Testis (tissue), 3 donors: ENCODE data around the gene EDN2. TPM values are rescaled to one million over a fixed set of nuclear protein-coding genes. Genes with fewer than 3 reads are reported as not detected.

Experiments used
- DNase-seq: peaks from one replicate; pipeline ENCODE4 v3.0.0-alpha.2; 2019
- H3K27ac ChIP-seq, 2 donors: fragments of 200-600 bp; sonication (generic); one replicate each; pipeline ENCODE4 v1.5.1; 2019
- H3K27me3 ChIP-seq: fragments of 200-600 bp; sonication (generic); one replicate; pipeline ENCODE4 v1.5.1; 2019
- H3K36me3 ChIP-seq: fragments of 200-600 bp; sonication (generic); one replicate; pipeline ENCODE4 v1.5.1; 2017; ENCODE audit warnings: low read depth; ENCODE audit errors: missing control alignments
- H3K4me1 ChIP-seq: fragments of 200-600 bp; sonication (generic); one replicate; pipeline ENCODE4 v1.5.1; 2019
- H3K4me3 ChIP-seq, 2 donors: fragments of 200-600 bp; sonication (generic); one replicate each; pipeline ENCODE4 v1.5.1; 2017 to 2019
- H3K9me3 ChIP-seq: fragments of 200-600 bp; sonication (generic); one replicate; pipeline ENCODE4 v1.5.1; 2017
- POLR2A ChIP-seq: fragments of 450-650 bp; IDR thresholded peaks from one replicate; pipeline ENCODE4 v1.6.1; 2017; ENCODE audit warnings: antibody characterized with exemption, mild to moderate bottlenecking, moderate library complexity
- WGBS, 2 donors: methylation state at CpG; one replicate each; pipeline ENCODE4 v1.1.5; 2018; 5-methylcytosine and 5-hydroxymethylcytosine counted together
- intact Hi-C: fragments of 100-400 bp; cut with DNase I; formaldehyde crosslinking; loops from one replicate; pipeline ENCODE4 v1.15.1; 2023; ENCODE audit warnings: low total_unique reads
- polyA plus RNA-seq: library from polyadenylated mRNA; stranded (reverse); fragments of 350-450 nt; fragmentation: Illumina TruSeq; extraction: RNeasy Lipid Tissue Mini Kit (QIAGEN cat#74804); gene quantifications from one replicate; pipeline ENCODE4 v1.2.3, GENCODE V29; 2014; ENCODE audit warnings: low read depth, low replicate concordance; ENCODE audit not compliant: insufficient read depth
- total RNA-seq, 2 donors: library from RNA; depleted of rRNA; stranded (reverse); fragments of >200 nt; gene quantifications; one replicate each; pipeline ENCODE4 v1.2.3, GENCODE V29; 2016
- TF ChIP-seq, protein P1 (sequence below), 3 experiments: fragments of 450-650 bp in 2 of 3; fragments of 200-600 bp in 1 of 3; sonication (generic) in 1 of 3; IDR thresholded peaks; one replicate each; pipeline ENCODE4 v1.5.1; 2016 to 2019; ENCODE audit warnings: antibody characterized with exemption in 3 of 3, mild to moderate bottlenecking in 2 of 3, moderate library complexity in 1 of 3

The EDN2 gene
- total and polyA plus RNA-seq, 3 donors from 2014 or later: not detected

- no peak overlapping the region for H3K4me3 ChIP-seq
- H3K4me1 ChIP-seq: no peaks in the 10 kb centered on the region
- TF ChIP-seq, protein P1, sequence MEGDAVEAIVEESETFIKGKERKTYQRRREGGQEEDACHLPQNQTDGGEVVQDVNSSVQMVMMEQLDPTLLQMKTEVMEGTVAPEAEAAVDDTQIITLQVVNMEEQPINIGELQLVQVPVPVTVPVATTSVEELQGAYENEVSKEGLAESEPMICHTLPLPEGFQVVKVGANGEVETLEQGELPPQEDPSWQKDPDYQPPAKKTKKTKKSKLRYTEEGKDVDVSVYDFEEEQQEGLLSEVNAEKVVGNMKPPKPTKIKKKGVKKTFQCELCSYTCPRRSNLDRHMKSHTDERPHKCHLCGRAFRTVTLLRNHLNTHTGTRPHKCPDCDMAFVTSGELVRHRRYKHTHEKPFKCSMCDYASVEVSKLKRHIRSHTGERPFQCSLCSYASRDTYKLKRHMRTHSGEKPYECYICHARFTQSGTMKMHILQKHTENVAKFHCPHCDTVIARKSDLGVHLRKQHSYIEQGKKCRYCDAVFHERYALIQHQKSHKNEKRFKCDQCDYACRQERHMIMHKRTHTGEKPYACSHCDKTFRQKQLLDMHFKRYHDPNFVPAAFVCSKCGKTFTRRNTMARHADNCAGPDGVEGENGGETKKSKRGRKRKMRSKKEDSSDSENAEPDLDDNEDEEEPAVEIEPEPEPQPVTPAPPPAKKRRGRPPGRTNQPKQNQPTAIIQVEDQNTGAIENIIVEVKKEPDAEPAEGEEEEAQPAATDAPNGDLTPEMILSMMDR (IDR thresholded peaks at IDR 0.05): no peak
- TF ChIP-seq POLR2A: no peak
- H3K9me3 ChIP-seq: no peaks in the 10 kb centered on the region
- DNase-seq: no peak
- H3K27ac ChIP-seq: no peak overlapping the region
- intact Hi-C loops: no loop called here
- H3K36me3 ChIP-seq: no peaks in the 10 kb centered on the region
- WGBS, 2 donors: 90 to 95% methylated on average over 4 of the region's 4 CpGs
- no peaks in the 10 kb centered on the region for H3K27me3 ChIP-seq
Observed at GRCh38 chr1:41440321-41441085, 44.0 kb downstream of the EDN2 start.

GRCh38 chr1:41439234-41439633 lies 45.2 kb downstream of the EDN2 start:
- intact Hi-C loops: no loop called here

DNA sequence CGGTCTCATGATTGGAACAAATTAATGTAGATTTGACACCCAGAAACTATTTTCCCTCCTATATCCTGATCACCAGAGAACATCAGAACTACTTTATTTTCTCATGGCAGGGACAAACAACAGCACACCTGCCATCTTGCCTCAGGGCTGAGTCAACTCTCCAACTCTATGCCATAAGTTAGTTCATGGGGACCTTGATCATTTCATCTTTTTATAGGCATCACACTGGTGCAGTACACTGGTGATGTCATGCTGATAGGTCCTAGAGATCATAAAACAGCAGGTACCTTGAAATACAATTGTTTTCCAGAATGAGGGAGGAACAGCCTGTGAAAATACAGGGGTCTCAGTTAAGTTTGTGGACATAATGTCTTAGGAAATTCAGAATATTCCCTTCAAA lies 45.8 kb downstream of the EDN2 start:
- no peaks in the 10 kb centered on the region for H3K9me3 ChIP-seq
- H3K4me3 ChIP-seq: no peak overlapping the region
- H3K36me3 ChIP-seq: no peaks in the 10 kb centered on the region
- DNase-seq: no peak
- no peaks in the 10 kb centered on the region for H3K4me1 ChIP-seq
- no peak overlapping the region for H3K27ac ChIP-seq
- intact Hi-C loops: no loop called here
- 96 to 100% methylated on average over 1 of the region's 1 CpG for WGBS, 2 donors
- TF ChIP-seq POLR2A: no peak
- TF ChIP-seq, protein P1 (IDR thresholded peaks at IDR 0.05): no peak
- no peaks in the 10 kb centered on the region for H3K27me3 ChIP-seq

More at GRCh38 chr1:41439234-41439633, 45.2 kb downstream of the EDN2 start:
- Histone ChIP-seq H3K36me3 (no peaks in the 10 kb centered on the region), H3K9me3 (no peaks in the 10 kb centered on the region), H3K27me3 (no peaks in the 10 kb centered on the region), H3K4me1 (no peaks in the 10 kb centered on the region), H3K27ac (no peak overlapping the region), H3K4me3 (no peak overlapping the region)
- no peak for DNase-seq
- 75% methylated on average over 6 of the region's 6 CpGs for WGBS, 2 donors
- TF ChIP-seq POLR2A: no peak
- TF ChIP-seq, protein P1 (IDR thresholded peaks at IDR 0.05): no peak

DNA sequence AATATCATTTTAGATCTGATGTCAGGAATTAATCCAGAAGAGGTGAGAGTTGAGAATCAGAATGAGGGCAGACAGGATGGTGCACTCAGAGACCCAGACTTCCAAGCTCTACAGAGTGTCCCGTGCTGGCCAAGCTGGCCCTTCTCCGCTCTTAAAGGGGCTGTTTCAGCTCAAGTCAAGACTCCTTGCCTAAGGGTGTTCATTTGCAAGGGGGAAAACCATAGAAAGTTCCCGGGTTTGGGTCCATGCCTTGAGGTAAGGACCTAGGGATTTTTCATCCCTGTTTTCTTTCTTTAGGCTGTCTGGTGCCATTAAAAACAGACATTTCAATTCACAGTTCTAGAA lies 47.5 kb downstream of the EDN2 start:
- DNase-seq: no peak
- intact Hi-C loops: no loop called here
- peaks cover 17% of the 10 kb centered on the region for H3K4me1 ChIP-seq
- 85 to 92% methylated on average over 3 of the region's 3 CpGs for WGBS, 2 donors
- no peaks in the 10 kb centered on the region for H3K27me3 ChIP-seq
- H3K36me3 ChIP-seq: no peaks in the 10 kb centered on the region
- TF ChIP-seq, protein P1 (IDR thresholded peaks at IDR 0.05): no peak
- TF ChIP-seq POLR2A: no peak
- H3K27ac ChIP-seq: no peak overlapping the region
- no peak overlapping the region for H3K4me3 ChIP-seq
- no peaks in the 10 kb centered on the region for H3K9me3 ChIP-seq
